GM12878 (cell line): Measurements from ENCODE around the gene CNOT2. TPM values are rescaled to one million over a fixed set of nuclear protein-coding genes. Genes with fewer than 3 reads are reported as not detected.

ENCODE experiments used
- ATAC-seq: fragments of 200-7000 bp; cut with Tn5 transposase; 3 replicates; pipeline ENCODE4 v1.9.1; 2020; ENCODE audit warnings: mild to moderate bottlenecking, moderate library complexity
- BruUV-seq: library from RNA; stranded (reverse); fragments of 400-500 nt; replicated peaks from 2 replicates; lab custom pipeline; 2021; lab: Mats Ljungman, UMichigan
- CTCF ChIA-PET: fragments of 300-600 bp; sonication (Branson Sonifier 250); formaldehyde crosslinking; extraction: SDS; loops from one replicate; lab custom pipeline; 2021; ENCODE audit warnings: inconsistent platforms; lab: Yijun Ruan, JAX
- POLR2A ChIA-PET: fragments of 350-600 bp; formaldehyde crosslinking; extraction: SDS; loops from one replicate; lab custom pipeline; 2021; ENCODE audit warnings: inconsistent platforms; lab: Charles Lee
- RAD21 ChIA-PET: fragments of 300-600 bp; sonication (Branson Sonifier 250); formaldehyde crosslinking; loops from one replicate; lab custom pipeline; 2023; ENCODE audit warnings: antibody characterized with exemption; ENCODE audit not compliant: unreplicated experiment; lab: Charles Lee
- SMC1A ChIA-PET: fragments of 300-600 bp; sonication (Branson Sonifier 250); formaldehyde crosslinking; loops from one replicate; lab custom pipeline; 2023; ENCODE audit not compliant: unreplicated experiment, uncharacterized antibody; lab: Charles Lee
- DNase-seq: peaks from one replicate; pipeline ENCODE4 v3.0.0-alpha.2; 2011; ENCODE audit warnings: low read depth, low spot score
- FAIRE-seq: peaks from 3 replicates; lab custom pipeline; 2011; peaks lifted over from hg19 to GRCh38; lab: Jason Lieb, UNC
- H2AFZ ChIP-seq: 2 replicates; pipeline ENCODE4 v1.6.0; 2011; ENCODE audit warnings: low read depth, low read length, control low read depth; ENCODE audit not compliant: control insufficient read depth
- H3K27ac ChIP-seq: 2 replicates; pipeline ENCODE4 v1.5.1; 2011; ENCODE audit warnings: control low read depth; ENCODE audit not compliant: control insufficient read depth, insufficient read depth
- H3K27me3 ChIP-seq, 2 experiments: replicated peaks in 1 of 2; 2 replicates each; pipeline versions ENCODE4 v1.6.0 to v1.6.1; 2011; ENCODE audit warnings: low read length in 1 of 2; ENCODE audit not compliant: control insufficient read depth in 2 of 2, insufficient read depth in 2 of 2
- H3K36me3 ChIP-seq, 2 experiments: 2 replicates each; pipeline ENCODE4 v1.5.1; 2011; ENCODE audit warnings: low read length in 1 of 2; ENCODE audit not compliant: control insufficient read depth in 2 of 2, insufficient read depth in 2 of 2
- H3K4me1 ChIP-seq: 2 replicates; pipeline ENCODE4 v1.6.1; 2011; ENCODE audit warnings: mild to moderate bottlenecking, low read length, moderate library complexity, mixed read lengths; ENCODE audit not compliant: control insufficient read depth, insufficient read depth
- H3K4me2 ChIP-seq: 2 replicates; pipeline ENCODE4 v1.6.0; 2011; ENCODE audit warnings: control low read depth; ENCODE audit not compliant: control insufficient read depth, insufficient read depth
- H3K4me3 ChIP-seq: fragments of 200-600 bp; sonication (generic); 2 replicates; pipeline ENCODE4 v1.5.1; 2016
- H3K79me2 ChIP-seq: 2 replicates; pipeline ENCODE4 v1.6.0; 2011; ENCODE audit warnings: low read length; ENCODE audit not compliant: control insufficient read depth, insufficient read depth
- H3K9ac ChIP-seq: 2 replicates; pipeline ENCODE4 v1.8.0; 2011; ENCODE audit warnings: low read length, control low read depth, mixed read lengths; ENCODE audit not compliant: control insufficient read depth, insufficient read depth
- H3K9me3 ChIP-seq: replicated peaks from 3 replicates; pipeline ENCODE4 v1.5.1; 2011; ENCODE audit warnings: mild to moderate bottlenecking, low read length; ENCODE audit not compliant: control insufficient read depth, insufficient read depth
- H4K20me1 ChIP-seq: 2 replicates; pipeline ENCODE4 v1.6.0; 2011; ENCODE audit not compliant: control insufficient read depth, insufficient read depth
- BCL11A ChIP-seq: IDR thresholded peaks from 2 replicates; pipeline ENCODE4 v1.6.1; 2011; ENCODE audit warnings: low read depth, low read length
- BMI1 ChIP-seq: fragments of 450-650 bp; IDR thresholded peaks from 2 replicates; pipeline ENCODE4 v1.6.1; 2016; ENCODE audit warnings: mild to moderate bottlenecking, moderate library complexity, borderline replicate concordance
- E4F1 ChIP-seq: fragments of 450-650 bp; IDR thresholded peaks from 2 replicates; pipeline ENCODE4 v1.6.1; 2018; ENCODE audit warnings: borderline replicate concordance, mild to moderate bottlenecking; ENCODE audit not compliant: partially characterized antibody
- GABPA ChIP-seq: IDR thresholded peaks from 2 replicates; pipeline ENCODE4 v1.6.1; 2014; ENCODE audit warnings: antibody characterized with exemption, low read depth, mild to moderate bottlenecking, inconsistent platforms
- IKZF1 ChIP-seq: fragments of 450-650 bp; conservative IDR thresholded peaks from 2 replicates; pipeline ENCODE4 v1.6.1; 2017; ENCODE audit warnings: antibody characterized with exemption, mild to moderate bottlenecking
- PAX5 ChIP-seq: IDR thresholded peaks from 2 replicates; pipeline ENCODE4 v1.6.1; 2011; ENCODE audit warnings: low read depth, low read length, borderline replicate concordance
- SMAD5 ChIP-seq: IDR thresholded peaks from 2 replicates; pipeline ENCODE4 v1.6.1; 2016; ENCODE audit warnings: antibody characterized with exemption, low read depth
- SP1 ChIP-seq: IDR thresholded peaks from one replicate; pipeline ENCODE4 v1.6.1; 2011; ENCODE audit warnings: low read depth, low read length
- SREBF1 ChIP-seq: IDR thresholded peaks from 2 replicates; pipeline ENCODE4 v1.6.1; 2012; ENCODE audit warnings: mild to moderate bottlenecking, low read length
- TBL1XR1 ChIP-seq: IDR thresholded peaks from 2 replicates; pipeline ENCODE4 v1.6.1; 2012; ENCODE audit warnings: low read depth, low read length, improper control_type of control experiment
- TCF12 ChIP-seq: IDR thresholded peaks from 2 replicates; pipeline ENCODE4 v1.6.1; 2011; ENCODE audit warnings: low read depth, mild to moderate bottlenecking, low read length
- WGBS: methylation state at CpG from one replicate; pipeline ENCODE4 v1.1.6; 2016; ENCODE audit warnings: low lambda C conversion rate; ENCODE audit not compliant: insufficient replicate concordance, insufficient coverage; ENCODE audit errors: missing lambda C conversion rate; 5-methylcytosine and 5-hydroxymethylcytosine counted together
- in situ Hi-C: fragments of 300-500 bp; cut with MboI; formaldehyde crosslinking; loops from 9 replicates; pipeline ENCODE4 v1.14.3; 2018; ENCODE audit warnings: mixed read lengths
- intact Hi-C: fragments of 100-400 bp; cut with micrococcal nuclease; formaldehyde crosslinking; loops from one replicate; pipeline ENCODE4 v1.14.2; 2022; ENCODE audit not compliant: unreplicated experiment
- polyA plus RNA-seq, 11 experiments: library from polyadenylated mRNA; depleted of rRNA in 4 of 11; unstranded in 6 of 11; stranded (reverse) in 5 of 11; fragments of >200 nt; fragmentation: Nextera tagmentation in 4 of 11; fragmentation: Illumina TruSeq in 1 of 11; extraction: Ambion mirVana in 4 of 11; extraction: Trizol in 1 of 11; gene quantifications; 1 replicate in 1 of 11; 2 replicates in 10 of 11; pipeline versions ENCODE4 v1.2.1 to v1.2.3, GENCODE V29; 2011 to 2016; ENCODE audit warnings: inconsistent platforms in 2 of 11, missing spikeins in 2 of 11, low read depth in 1 of 11
- total RNA-seq, 4 experiments: library from RNA; depleted of rRNA in 3 of 4; stranded (reverse); fragments of >200 nt in 3 of 4; fragmentation: Illumina TruSeq in 1 of 4; extraction: Trizol in 1 of 4; gene quantifications; 2 replicates each; pipeline versions ENCODE4 v1.2.1 to v1.2.3, GENCODE V29; 2013 to 2021

CNOT2 gene
- total and polyA plus RNA-seq, 10 of the 15 experiments (the other 5 are each of a cell fraction or from before 2014, with no cell fraction given) = 37.9 to 127 (median 82.4) TPM

- RAD21 ChIA-PET = no interaction called here
- Histone ChIP-seq H3K9me3 (no peaks in the 10 kb centered on the region), H2AFZ (no peak overlapping the region), H3K27ac (no peak overlapping the region), H3K79me2 (no peaks in the 10 kb centered on the region), H3K4me1 (no peaks in the 10 kb centered on the region), H3K36me3 (no peaks in the 10 kb centered on the region), H3K27me3 (no peaks in the 10 kb centered on the region), H3K4me3 (no peak overlapping the region), H3K4me2 (no peak overlapping the region), H4K20me1 (no peaks in the 10 kb centered on the region), H3K9ac (no peak overlapping the region)
- no peak for DNase-seq
- SMC1A ChIA-PET = interaction anchor here (1.5 kb wide), 1 partner anchor 499 kb away, joined by 6 read pairs; no protein-coding TSS in a partner anchor
- no TSS peak for BruUV-seq
- 85% methylated on average over 3 of the region's 3 CpGs for WGBS
- ATAC-seq = no peak
- CTCF ChIA-PET = no interaction called here
- TF ChIP-seq PAX5 (no peak), BCL11A (no peak), SMAD5 (no peak), SP1 (no peak), IKZF1 (no peak), SREBF1 (no peak), TCF12 (no peak), GABPA (no peak), BMI1 (no peak), TBL1XR1 (no peak), E4F1 (no peak)
- no peak for FAIRE-seq
- in situ Hi-C loops = no loop called here
- POLR2A ChIA-PET = no interaction called here
- intact Hi-C loops = loop anchor here (5.0 kb wide), 1 partner anchor 177 kb away; no protein-coding TSS in a partner anchor
Observed at GRCh38 chr12:70400124-70400523, 156.9 kb downstream of the CNOT2 start.
